IPS DF 4.7 (cell line): Measurements from ENCODE around the gene ANKRD63.

Experiments used
- DNase-seq: peaks from one replicate; pipeline ENCODE4 v3.0.0-alpha.2; 2013; ENCODE audit warnings: low spot score; ENCODE audit errors: extremely low read depth

Gene ANKRD63

GRCh38 chr15:40313531-40314398, 30.9 kb upstream of the ANKRD63 start:
- DNase-seq = no peak

DNA sequence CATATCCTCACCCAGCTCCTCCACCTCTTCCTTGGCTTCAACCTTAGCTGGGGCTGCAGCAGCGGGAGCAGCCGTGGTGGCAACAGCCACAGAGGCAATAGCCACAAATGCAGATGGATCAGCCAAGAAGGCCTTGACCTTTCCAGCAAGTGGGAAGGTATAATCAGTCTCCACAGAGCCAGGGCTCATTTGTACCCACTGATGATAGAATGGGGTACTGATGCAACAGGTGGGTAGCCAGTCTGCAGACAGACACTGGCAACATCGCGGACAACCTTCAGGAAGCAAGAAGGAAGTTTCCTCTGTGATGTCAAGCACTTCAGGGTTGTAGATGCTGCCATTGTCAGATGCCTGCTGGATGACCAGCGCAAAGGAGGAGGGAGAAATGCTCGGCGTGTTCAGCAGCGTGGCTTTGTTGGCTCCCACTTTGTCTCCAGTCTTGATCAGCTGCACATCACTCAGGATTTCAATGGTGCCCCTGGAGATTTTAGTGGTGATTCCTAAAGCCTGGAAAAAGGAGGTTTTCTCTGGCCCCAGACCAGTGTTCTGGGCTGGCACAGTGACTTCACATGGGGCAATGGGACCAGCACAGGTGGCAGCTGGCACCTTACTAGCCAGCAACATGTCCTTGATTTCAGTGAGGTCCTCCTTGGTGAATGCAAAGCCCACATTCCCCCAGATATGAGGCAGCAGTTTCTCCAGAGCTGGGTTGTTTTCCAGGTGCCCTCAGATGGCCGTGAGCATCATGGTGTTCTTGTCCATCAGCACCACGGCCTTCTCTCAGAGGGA, 29.7 kb upstream of the ANKRD63 start:
- DNase-seq = no peak

DNA sequence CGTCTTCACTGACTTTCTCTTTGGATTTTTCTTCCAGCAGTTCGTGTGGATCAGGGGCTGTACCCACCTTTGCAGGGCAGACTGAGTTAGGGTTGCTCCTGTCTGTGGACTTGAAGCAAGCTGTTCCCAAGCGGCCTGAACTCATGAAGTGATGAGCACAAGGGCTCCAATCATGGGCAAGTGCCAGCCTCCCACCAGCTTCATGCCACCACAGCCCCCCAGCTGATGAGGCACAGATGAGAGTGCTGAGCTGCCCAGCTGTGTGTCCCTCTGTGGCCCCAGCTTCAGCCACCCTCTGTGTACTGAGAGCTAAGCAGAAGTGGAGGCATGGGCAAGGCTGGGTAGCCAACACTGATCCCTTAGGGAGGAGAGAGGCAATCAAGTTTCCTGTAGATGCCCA, 28.1 kb upstream of the ANKRD63 start:
- DNase-seq = no peak

DNA sequence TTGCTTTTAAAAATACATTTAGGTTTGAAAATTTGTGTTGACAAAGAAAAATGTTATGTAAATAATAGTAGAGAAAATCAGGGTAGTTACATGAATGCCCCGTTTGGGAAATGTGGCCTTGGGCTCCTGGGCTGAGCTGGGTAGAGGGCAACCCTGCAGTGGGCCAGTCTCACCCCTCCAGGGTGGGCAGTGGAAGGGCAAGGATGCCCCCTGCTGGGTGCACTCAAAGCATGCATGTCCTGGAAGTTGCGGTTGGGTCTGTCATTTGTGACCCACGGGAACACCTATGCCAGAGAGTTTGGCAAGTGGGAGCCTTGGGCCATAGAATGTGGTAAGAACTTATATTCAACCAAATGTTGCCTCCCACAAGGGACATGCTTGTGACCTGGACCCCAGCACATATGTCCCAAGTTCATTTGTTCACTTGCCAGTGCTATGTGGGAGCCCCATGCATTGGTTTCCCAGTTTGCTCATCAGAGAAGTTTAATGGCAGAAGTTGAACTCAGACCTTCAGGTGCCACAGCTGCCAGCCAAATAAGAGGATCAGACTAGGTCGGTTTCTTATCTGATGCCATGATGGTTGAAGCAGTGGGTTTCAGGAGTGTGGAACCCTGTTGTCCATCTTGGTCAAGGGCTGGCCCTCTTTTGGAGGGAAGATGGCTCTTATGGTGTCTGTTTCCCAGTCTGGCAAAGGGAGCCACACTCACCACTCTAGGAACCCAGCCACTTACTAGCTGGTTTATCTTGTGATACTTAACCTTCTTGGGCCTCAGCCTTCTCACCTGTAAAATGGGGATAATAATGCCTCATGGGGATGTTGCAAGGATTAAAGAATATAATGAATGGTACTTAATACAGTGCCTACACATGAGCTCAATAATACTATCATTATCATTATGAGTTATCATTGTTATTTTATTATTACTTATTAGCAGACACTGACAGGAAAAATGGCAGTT, 27.4 kb upstream of the ANKRD63 start:
- no peak for DNase-seq

DNA sequence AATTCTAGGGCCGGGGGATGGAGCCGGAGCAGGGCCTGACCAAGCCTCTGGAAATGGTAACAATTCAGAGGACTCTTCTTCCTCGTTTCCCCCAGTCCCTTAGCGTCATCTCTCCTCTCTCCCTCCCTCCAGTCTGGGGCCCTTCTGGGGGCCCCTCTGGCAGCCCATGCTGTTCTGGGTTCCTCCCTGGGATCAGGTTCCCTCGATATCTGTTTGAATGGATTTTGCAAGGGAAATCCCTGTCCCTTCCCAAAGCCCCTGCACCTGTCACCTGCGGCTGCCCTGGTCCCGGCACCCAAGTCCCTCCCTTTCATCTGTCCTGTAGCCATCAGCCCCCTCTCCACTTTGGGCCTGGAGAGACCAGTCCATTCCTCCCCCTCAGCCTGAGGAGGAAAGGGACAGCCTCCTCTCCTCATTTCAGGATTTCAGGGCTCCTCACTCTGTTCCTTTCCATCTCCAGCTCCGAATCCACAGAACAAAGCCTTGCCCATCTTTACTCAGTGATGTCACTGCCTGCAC, 26.5 kb upstream of the ANKRD63 start:
- DNase-seq = no peak

GRCh38 chr15:40307421-40308211, 24.8 kb upstream of the ANKRD63 start, which contains the start of gene PLCB2:
TSS of gene PLCB2 (minus strand) at chr15:40307935. CDS start at chr15:40307672, 263 bp downstream.
- DNase-seq = no peak

DNA sequence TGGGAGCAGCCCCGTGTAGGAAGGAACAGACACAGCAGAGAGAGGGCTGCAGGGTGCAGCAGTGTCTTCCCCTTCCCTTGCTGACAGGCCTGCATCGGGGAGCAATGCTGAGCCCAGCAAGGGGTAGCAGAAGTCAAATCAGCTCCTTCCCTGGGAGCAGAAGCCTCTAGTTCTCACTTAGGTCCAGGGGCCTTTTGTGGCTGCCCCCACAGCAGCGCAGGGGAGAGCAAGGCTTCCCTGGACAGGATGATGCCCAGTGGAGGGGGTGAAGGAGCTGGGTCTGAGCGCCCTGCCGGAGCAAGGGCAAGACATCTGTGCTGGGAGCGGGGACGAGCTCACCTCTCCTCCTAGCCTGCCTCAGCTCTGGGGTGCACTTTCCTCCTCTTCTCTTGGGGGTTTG, 24.0 kb upstream of the ANKRD63 start:
- DNase-seq = no peak

DNA sequence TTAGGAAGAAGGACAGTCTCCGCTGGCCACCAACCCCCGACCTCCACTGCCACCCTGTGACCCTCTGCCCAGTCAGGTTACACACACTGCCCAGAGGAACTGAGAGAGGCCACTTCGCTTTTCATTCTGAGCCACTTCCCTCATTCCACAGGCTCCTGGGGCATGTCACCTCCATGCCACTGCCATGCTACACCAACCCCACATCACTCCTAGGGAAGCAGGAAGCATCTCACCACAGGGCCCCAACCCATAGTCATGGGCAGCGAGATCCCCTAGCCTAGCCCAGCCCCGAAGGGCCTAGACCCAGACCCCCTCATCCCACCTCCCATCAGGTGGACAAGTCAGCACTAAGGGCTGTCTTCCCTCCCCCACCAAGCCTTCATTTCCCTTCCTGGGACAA, 23.5 kb upstream of the ANKRD63 start:
- DNase-seq = no peak

DNA sequence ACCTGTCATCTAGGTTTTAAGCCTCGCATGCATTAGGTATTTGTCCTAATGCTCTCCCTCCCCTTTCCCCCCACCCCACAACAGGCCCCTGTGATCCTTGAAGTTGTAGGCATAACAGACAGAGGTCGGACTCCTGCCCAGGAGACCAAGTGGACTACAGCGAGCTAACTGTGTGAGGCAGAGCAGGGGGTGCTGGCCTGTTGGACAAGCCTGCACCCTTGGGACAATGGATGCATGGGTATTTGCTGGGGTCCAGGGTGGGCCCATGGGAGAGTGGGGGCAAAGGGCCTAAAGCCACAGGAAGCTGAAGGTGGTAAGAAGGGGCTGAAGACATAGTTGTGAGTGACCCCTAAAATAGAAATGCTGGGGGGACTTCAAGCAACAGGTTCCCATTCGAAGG, 22.4 kb upstream of the ANKRD63 start:
- no peak for DNase-seq

DNA sequence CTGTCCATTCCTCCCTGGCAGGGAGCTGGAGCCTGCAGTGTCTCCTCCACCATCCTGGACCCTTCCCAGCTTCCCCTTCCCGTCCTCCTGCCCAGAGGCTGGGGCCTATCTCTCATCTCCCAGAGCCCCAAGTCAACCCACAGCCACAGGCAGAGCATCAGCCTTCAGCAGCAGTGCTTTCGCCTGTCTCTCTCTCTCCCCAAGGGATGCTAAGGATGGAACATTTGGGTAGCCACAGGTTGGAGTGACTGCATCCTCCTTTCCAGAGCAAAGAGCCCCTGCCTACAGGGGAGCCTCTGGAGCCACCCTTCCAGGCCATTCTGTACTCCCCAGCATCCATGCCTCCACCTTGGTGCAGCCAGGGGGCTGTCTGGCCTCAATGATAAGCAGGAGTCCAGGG, 20.7 kb upstream of the ANKRD63 start:
- DNase-seq = no peak

- no peak for DNase-seq
Observed at GRCh38 chr15:40302981-40303380, 20.1 kb upstream of the ANKRD63 start.

- no peak for DNase-seq
Observed at GRCh38 chr15:40302288-40302886, 19.5 kb upstream of the ANKRD63 start.

GRCh38 chr15:40301467-40302179, 18.8 kb upstream of the ANKRD63 start:
- DNase-seq = no peak

DNA sequence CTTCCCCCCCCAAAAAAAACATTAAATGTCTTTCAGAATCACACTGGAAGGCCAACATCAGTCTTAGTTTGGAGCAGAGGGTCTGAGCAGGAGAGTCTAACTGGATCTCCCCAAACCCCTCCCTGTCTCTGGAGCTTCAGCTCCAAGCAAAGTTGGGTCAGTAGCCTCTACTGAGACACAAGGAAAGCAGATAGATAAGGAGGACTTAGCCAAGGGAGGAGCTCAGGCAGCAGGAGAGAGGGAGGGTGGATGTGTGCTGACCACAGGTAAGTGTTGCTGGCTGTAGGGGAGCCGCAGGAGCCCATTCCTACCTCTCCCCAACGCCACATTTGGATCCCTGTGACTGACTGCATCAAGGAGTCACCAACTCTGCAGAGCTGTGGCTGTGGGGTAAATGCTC, 17.9 kb upstream of the ANKRD63 start:
- no peak for DNase-seq

DNA sequence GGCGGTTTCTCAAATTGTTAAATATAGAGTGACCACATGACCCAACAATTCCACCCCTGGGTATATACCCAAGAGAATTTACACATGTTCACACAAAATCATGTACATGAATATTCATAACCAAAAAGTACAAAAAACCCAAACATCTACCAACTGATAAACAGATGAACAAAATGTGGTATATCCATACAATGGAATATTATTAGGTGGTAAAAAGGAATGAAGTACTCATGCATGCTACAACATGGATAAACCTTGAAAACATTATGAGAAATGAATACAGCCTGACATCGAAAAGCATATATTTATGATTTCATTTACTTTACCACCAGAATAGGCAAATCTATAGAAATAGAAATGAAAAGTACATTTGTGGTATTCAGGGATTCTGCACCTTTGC, 17.5 kb upstream of the ANKRD63 start:
- DNase-seq = no peak

GRCh38 chr15:40298216-40298935, 15.5 kb upstream of the ANKRD63 start:
- no peak for DNase-seq

- no peak for DNase-seq
Observed at GRCh38 chr15:40297356-40297755, 14.5 kb upstream of the ANKRD63 start.

DNA sequence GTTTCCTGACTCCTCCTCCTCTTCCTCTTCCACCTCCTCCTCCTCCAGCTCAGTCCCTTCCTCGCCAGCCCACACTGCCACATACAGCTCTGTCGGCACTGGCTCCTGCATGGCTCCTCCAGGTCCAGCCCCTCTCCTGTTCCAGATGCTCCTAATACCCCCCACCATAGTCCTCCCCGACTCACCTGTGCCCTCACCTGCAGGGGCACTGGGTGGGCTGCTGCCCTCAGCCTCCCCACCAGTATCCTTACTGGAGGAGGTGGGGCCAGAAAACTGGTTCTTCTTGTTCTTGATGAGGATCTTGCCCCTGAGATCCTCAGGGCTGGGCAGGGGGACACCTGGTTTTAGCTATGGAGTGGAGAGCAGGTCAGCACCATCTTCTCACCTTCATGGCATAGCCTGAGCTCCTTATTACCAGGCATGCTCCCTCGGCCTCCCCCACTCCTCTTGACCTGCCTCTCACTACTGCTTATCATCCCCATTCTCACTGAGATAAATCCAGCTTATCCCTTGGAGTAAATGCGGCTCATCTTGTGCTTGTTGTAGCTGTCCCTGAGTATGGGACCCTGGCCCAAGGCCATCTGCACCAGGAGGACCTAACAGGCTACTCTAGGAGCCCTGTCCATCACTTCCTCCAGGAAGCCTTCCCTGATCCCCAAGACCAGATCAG, 13.8 kb upstream of the ANKRD63 start:
- no peak for DNase-seq
